Measurements from ENCODE around the gene TRIM7.
A peak's percentile ranks its signal among the peaks of the same experiment; 100 is the strongest.

Gene TRIM7

GRCh38 chr5:181243018-181243563 is 38.1 kb upstream of the TRIM7 start:
- no peak for DNase-seq (ENCODE audit: extremely low read depth, low read depth)
- TF ChIP-seq CTCF (IDR thresholded peaks at IDR 0.05; ENCODE audit: low read depth, low read length, missing control alignments), result no peak
- peak overlapping the region; percentile 75 for H3K4me3 ChIP-seq (replicated peaks; ENCODE audit: low read depth, low read length)

GRCh38 chr5:181242031-181242451 is 37.0 kb upstream of the TRIM7 start:
- TF ChIP-seq CTCF (IDR thresholded peaks at IDR 0.05; ENCODE audit: low read depth, low read length, missing control alignments), result no peak
- no peak for DNase-seq (ENCODE audit: extremely low read depth, low read depth)
- peak overlapping the region; percentile 75 for H3K4me3 ChIP-seq (replicated peaks; ENCODE audit: low read depth, low read length)

- no peak for DNase-seq (ENCODE audit: extremely low read depth, low read depth)
- H3K4me3 ChIP-seq (replicated peaks; ENCODE audit: low read depth, low read length), result peak overlapping the region; percentile 75
- no peak for TF ChIP-seq CTCF (IDR thresholded peaks at IDR 0.05; ENCODE audit: low read depth, low read length, missing control alignments)
These were observed 36.5 kb upstream of the TRIM7 start for GRCh38 chr5:181241393-181241975.

- DNase-seq (ENCODE audit: extremely low read depth, low read depth), result no peak
- H3K4me3 ChIP-seq (replicated peaks; ENCODE audit: low read depth, low read length), result peak overlapping the region; percentile 75
- TF ChIP-seq CTCF (IDR thresholded peaks at IDR 0.05; ENCODE audit: low read depth, low read length, missing control alignments), result no peak
These were observed 34.2 kb upstream of the TRIM7 start for GRCh38 chr5:181239062-181239663.

GRCh38 chr5:181237729-181238385 is 32.9 kb upstream of the TRIM7 start:
- no peak for DNase-seq (ENCODE audit: extremely low read depth, low read depth)
- H3K4me3 ChIP-seq (replicated peaks; ENCODE audit: low read depth, low read length), result no peak overlapping the region
- TF ChIP-seq CTCF (IDR thresholded peaks at IDR 0.05; ENCODE audit: low read depth, low read length, missing control alignments), result no peak

- no peak for TF ChIP-seq CTCF (IDR thresholded peaks at IDR 0.05; ENCODE audit: low read depth, low read length, missing control alignments)
- H3K4me3 ChIP-seq (replicated peaks; ENCODE audit: low read depth, low read length), result no peak overlapping the region
- no peak for DNase-seq (ENCODE audit: extremely low read depth, low read depth)
These were observed 32.1 kb upstream of the TRIM7 start for GRCh38 chr5:181236954-181237641.
